Astrocyte (in vitro differentiated cells and primary cell): ENCODE measurements around the gene PET100. TPM values are rescaled to one million over a fixed set of nuclear protein-coding genes. Genes with fewer than 3 reads are reported as not detected.

Source experiments
- DNase-seq: peaks from one replicate; pipeline ENCODE4 v3.0.0-alpha.2; 2010; ENCODE audit warnings: low read depth
- FAIRE-seq: peaks from 2 replicates; lab custom pipeline; 2011; peaks lifted over from hg19 to GRCh38; lab: Jason Lieb, UNC
- H2AFZ ChIP-seq: 2 replicates; pipeline ENCODE4 v1.6.0; 2012; ENCODE audit warnings: low read depth, low read length, inconsistent platforms
- H3K27ac ChIP-seq: 2 replicates; pipeline ENCODE4 v1.5.1; 2011; ENCODE audit warnings: low read depth, low read length, inconsistent platforms
- H3K27me3 ChIP-seq: 2 replicates; pipeline ENCODE4 v1.6.0; 2011; ENCODE audit warnings: low read length, inconsistent platforms; ENCODE audit not compliant: insufficient read depth
- H3K36me3 ChIP-seq: 2 replicates; pipeline ENCODE4 v1.5.1; 2011; ENCODE audit warnings: low read length, inconsistent platforms; ENCODE audit not compliant: insufficient read depth
- H3K4me1 ChIP-seq: 2 replicates; pipeline ENCODE4 v1.5.1; 2011; ENCODE audit warnings: low read length, inconsistent platforms; ENCODE audit not compliant: insufficient read depth
- H3K4me2 ChIP-seq: 2 replicates; pipeline ENCODE4 v1.6.0; 2012; ENCODE audit warnings: low read length, inconsistent platforms
- H3K4me3 ChIP-seq: 2 replicates; pipeline ENCODE4 v1.5.1; 2011; ENCODE audit warnings: low read depth, mild to moderate bottlenecking, low read length, inconsistent platforms; ENCODE audit not compliant: insufficient read depth
- H3K79me2 ChIP-seq: 2 replicates; pipeline ENCODE4 v1.6.0; 2012; ENCODE audit warnings: mild to moderate bottlenecking, low read length, inconsistent platforms; ENCODE audit not compliant: insufficient read depth
- H3K9ac ChIP-seq: 2 replicates; pipeline ENCODE4 v1.6.0; 2012; ENCODE audit warnings: mild to moderate bottlenecking, low read length, inconsistent platforms
- H3K9me3 ChIP-seq: 2 replicates; pipeline ENCODE4 v1.5.1; 2012; ENCODE audit warnings: low read depth, mild to moderate bottlenecking, low read length, inconsistent platforms; ENCODE audit not compliant: insufficient read depth
- H4K20me1 ChIP-seq: 2 replicates; pipeline ENCODE4 v1.6.0; 2012; ENCODE audit warnings: low read length, inconsistent platforms; ENCODE audit not compliant: insufficient read depth
- H3K27ac Mint-ChIP-seq: one replicate; pipeline ENCODE4 v1.8.0; 2021; ENCODE audit warnings: mild to moderate bottlenecking, mixed read lengths; ENCODE audit not compliant: unreplicated experiment
- H3K27me3 Mint-ChIP-seq: one replicate; pipeline ENCODE4 v1.8.0; 2021; ENCODE audit warnings: low read depth, mixed read lengths; ENCODE audit not compliant: unreplicated experiment
- H3K36me3 Mint-ChIP-seq: one replicate; pipeline ENCODE4 v1.8.0; 2021; ENCODE audit warnings: low read depth, mixed read lengths; ENCODE audit not compliant: unreplicated experiment
- H3K4me1 Mint-ChIP-seq: one replicate; pipeline ENCODE4 v1.8.0; 2021; ENCODE audit warnings: low read depth, mixed read lengths; ENCODE audit not compliant: unreplicated experiment
- H3K4me3 Mint-ChIP-seq: one replicate; pipeline ENCODE4 v1.8.0; 2021; ENCODE audit warnings: mild to moderate bottlenecking, moderate library complexity, mixed read lengths; ENCODE audit not compliant: unreplicated experiment
- H3K9me3 Mint-ChIP-seq: one replicate; pipeline ENCODE4 v1.8.0; 2021; ENCODE audit warnings: mild to moderate bottlenecking, mixed read lengths; ENCODE audit not compliant: unreplicated experiment
- EZH2 ChIP-seq: IDR thresholded peaks from 2 replicates; pipeline ENCODE4 v1.6.1; 2012; ENCODE audit warnings: mild to moderate bottlenecking, low read length, inconsistent platforms; ENCODE audit not compliant: insufficient read depth
- total RNA-seq: library from RNA; stranded (reverse); gene quantifications from 2 replicates; pipeline ENCODE4 v1.2.1, GENCODE V29; 2021
- TF ChIP-seq, protein P1 (sequence below): IDR thresholded peaks from 2 replicates; pipeline ENCODE4 v1.5.1; 2011; ENCODE audit warnings: low read depth, mild to moderate bottlenecking, inconsistent platforms, low read length, moderate library complexity; ENCODE audit not compliant: insufficient read depth

The PET100 gene
- total RNA-seq, 1 donor from 2014 or later: 95.8 TPM

GRCh38 chr19:7612282-7613274 lies 17.0 kb upstream of the PET100 start:
- H2AFZ ChIP-seq: no peak overlapping the region
- H3K27ac ChIP-seq: no peak overlapping the region
- no peaks in the 10 kb centered on the region for H3K79me2 ChIP-seq
- H3K9ac ChIP-seq: no peak overlapping the region
- no peaks in the 10 kb centered on the region for H3K4me1 Mint-ChIP-seq
- DNase-seq (no peak), FAIRE-seq (no peak)
- H3K4me1 ChIP-seq: no peaks in the 10 kb centered on the region
- peaks cover 3% of the 10 kb centered on the region for H3K36me3 Mint-ChIP-seq
- no peak overlapping the region for H3K4me2 ChIP-seq
- no peaks in the 10 kb centered on the region for H3K9me3 Mint-ChIP-seq
- H3K27me3 Mint-ChIP-seq: no peaks in the 10 kb centered on the region
- TF ChIP-seq, protein P1, sequence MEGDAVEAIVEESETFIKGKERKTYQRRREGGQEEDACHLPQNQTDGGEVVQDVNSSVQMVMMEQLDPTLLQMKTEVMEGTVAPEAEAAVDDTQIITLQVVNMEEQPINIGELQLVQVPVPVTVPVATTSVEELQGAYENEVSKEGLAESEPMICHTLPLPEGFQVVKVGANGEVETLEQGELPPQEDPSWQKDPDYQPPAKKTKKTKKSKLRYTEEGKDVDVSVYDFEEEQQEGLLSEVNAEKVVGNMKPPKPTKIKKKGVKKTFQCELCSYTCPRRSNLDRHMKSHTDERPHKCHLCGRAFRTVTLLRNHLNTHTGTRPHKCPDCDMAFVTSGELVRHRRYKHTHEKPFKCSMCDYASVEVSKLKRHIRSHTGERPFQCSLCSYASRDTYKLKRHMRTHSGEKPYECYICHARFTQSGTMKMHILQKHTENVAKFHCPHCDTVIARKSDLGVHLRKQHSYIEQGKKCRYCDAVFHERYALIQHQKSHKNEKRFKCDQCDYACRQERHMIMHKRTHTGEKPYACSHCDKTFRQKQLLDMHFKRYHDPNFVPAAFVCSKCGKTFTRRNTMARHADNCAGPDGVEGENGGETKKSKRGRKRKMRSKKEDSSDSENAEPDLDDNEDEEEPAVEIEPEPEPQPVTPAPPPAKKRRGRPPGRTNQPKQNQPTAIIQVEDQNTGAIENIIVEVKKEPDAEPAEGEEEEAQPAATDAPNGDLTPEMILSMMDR: no peak
- TF ChIP-seq EZH2: no peak
- no peaks in the 10 kb centered on the region for H4K20me1 ChIP-seq
- H3K27me3 ChIP-seq: no peaks in the 10 kb centered on the region
- H3K4me3 ChIP-seq: no peak overlapping the region
- H3K36me3 ChIP-seq: no peaks in the 10 kb centered on the region
- H3K9me3 ChIP-seq: no peaks in the 10 kb centered on the region
- no peak overlapping the region for H3K4me3 Mint-ChIP-seq
- no peak overlapping the region for H3K27ac Mint-ChIP-seq

DNA sequence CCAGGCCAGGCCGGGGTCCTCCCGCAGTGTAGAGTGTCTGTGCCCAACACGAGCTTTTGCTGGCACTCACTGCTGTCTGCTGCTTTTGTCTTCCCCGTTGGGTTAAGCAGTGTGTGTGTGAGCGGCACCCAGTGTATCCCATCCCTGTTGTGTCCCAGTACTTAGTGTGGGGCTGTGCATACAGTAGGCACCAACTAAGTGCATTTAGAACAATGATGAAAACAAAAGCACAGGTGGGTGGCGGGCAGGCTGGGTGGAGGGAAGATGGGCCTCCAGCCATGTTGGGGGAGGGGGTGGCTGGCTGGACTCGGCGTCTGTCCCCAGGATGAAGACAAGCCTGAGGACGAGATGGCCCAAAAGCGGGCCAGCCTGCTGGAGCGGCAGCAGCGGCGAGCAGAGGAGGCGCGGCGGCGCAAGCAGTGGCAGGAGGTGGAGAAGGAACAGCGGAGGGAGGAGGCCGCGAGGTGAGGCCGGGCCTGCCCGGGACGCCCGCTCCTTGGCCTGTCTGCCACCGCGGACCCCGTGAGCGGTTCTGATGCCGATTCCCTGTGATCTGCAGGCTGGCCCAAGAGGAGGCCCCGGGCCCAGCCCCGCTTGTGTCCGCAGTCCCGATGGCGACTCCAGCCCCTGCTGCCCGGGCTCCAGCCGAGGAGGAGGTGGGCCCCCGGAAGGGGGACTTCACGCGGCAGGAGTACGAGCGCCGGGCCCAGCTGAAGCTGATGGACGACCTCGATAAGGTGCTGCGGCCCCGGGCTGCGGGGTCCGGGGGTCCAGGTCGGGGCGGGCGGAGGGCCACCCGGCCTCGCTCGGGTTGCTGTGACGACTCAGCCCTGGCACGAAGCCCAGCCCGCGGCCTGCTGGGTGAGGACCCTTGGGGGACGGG lies 14.5 kb upstream of the PET100 start:
- H3K4me3 ChIP-seq: no peak overlapping the region
- H3K4me3 Mint-ChIP-seq: no peak overlapping the region

More for the DNA sequence above, 14.5 kb upstream of the PET100 start:
- H3K27me3 Mint-ChIP-seq: no peaks in the 10 kb centered on the region
- H3K9ac ChIP-seq: no peak overlapping the region
- H3K4me2 ChIP-seq: no peak overlapping the region
- no peaks in the 10 kb centered on the region for H3K4me1 ChIP-seq
- TF ChIP-seq, protein P1: no peak
- no peak for TF ChIP-seq EZH2
- H3K9me3 ChIP-seq: no peaks in the 10 kb centered on the region
- peaks cover 4% of the 10 kb centered on the region for H3K4me1 Mint-ChIP-seq
- no peak overlapping the region for H3K27ac Mint-ChIP-seq
- H3K27ac ChIP-seq: no peak overlapping the region
- H3K36me3 Mint-ChIP-seq: peaks cover 9% of the 10 kb centered on the region
- H3K36me3 ChIP-seq: no peaks in the 10 kb centered on the region
- no peaks in the 10 kb centered on the region for H4K20me1 ChIP-seq
- FAIRE-seq: no peak
- H3K27me3 ChIP-seq: no peaks in the 10 kb centered on the region
- no peak for DNase-seq
- H2AFZ ChIP-seq: no peak overlapping the region
- no peaks in the 10 kb centered on the region for H3K9me3 Mint-ChIP-seq
- no peaks in the 10 kb centered on the region for H3K79me2 ChIP-seq
